ENCODE data around the gene STK16. TPM values are rescaled to one million over a fixed set of nuclear protein-coding genes. Genes with fewer than 3 reads are reported as not detected.

Gene STK16
- total and polyA plus RNA-seq, 2 of the 4 experiments (the other 2 are of a cell fraction) = 44.4 to 50.1 TPM

DNA sequence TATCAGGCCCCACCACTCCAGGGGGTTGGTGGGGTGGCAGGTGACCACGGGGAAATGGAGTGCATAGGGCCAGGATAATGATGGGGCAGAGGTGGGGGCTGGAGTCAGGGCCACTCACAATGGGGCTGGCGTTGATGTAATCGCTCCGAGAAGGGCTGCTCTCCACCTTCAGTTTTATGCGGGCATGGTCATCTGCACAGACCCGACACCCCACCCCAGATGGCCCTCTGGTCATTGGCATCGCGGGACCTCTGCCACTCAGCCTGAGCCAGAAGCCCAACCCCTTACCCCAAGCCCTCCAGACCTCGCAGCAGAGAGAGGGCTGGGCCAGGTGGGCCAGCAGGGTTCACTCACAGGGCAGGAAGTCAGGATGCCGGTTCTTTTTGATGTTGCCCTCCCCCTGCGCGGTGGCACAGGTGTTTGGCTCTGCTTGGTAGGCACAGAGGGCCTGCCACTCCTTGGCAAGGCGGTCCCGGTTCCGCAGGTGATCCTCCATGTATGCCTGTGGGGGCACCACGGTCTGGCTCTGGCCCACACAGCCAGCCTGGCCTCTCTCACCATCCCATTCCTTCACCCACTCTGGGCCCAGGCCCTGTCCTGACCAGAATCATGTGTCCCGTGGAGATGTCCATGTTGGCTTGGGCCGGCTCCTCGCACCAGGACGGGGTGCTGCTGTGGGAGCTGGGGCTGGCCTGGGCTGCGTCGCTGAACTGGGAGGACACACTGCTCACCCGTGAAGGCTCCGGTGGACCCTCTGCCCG, 51.5 kb downstream of the STK16 start (continued):
- TF ChIP-seq NFE2L2 (IDR thresholded peaks at IDR 0.05; ENCODE audit: low read depth, low read length) = no peak

DNA sequence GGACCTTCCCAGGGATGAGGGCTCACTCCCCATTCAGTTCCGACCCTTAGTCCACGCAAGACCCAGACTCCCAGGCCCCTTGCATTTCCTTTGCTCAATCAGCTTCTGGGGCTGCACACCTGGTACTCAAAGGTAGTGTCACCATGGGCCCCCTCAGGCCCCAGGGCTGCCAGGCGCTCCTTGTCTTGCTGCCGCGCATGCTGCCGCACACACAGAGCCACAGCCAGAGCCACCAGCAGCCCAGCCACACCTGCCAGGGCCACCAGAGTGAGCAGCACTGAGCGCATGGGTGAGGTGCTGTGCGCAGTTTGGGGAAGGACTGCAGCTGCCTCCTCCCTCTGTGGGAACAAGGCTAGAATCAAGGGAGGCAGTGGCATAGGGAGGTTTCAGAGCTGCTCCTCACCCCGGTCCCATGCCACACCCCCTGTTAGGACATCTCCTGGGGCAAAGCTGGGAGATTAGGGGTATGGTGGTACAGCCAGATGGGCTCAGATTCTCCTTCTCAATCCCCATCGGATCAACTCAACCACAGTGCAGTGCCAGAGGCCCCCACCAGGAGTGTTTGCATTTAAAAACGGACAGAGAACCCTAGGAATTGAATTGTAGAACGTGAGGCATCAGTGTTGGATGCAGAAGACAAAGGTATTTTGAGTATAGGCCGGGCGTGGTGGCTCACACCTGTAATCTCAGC, 52.6 kb downstream of the STK16 start:
- no peak overlapping the region for H2AFZ ChIP-seq (replicated peaks; ENCODE audit: low read length, poor library complexity)
- H2BK20ac ChIP-seq (ENCODE audit: low read depth, low read length) = no peak overlapping the region
- TF ChIP-seq, protein P1, sequence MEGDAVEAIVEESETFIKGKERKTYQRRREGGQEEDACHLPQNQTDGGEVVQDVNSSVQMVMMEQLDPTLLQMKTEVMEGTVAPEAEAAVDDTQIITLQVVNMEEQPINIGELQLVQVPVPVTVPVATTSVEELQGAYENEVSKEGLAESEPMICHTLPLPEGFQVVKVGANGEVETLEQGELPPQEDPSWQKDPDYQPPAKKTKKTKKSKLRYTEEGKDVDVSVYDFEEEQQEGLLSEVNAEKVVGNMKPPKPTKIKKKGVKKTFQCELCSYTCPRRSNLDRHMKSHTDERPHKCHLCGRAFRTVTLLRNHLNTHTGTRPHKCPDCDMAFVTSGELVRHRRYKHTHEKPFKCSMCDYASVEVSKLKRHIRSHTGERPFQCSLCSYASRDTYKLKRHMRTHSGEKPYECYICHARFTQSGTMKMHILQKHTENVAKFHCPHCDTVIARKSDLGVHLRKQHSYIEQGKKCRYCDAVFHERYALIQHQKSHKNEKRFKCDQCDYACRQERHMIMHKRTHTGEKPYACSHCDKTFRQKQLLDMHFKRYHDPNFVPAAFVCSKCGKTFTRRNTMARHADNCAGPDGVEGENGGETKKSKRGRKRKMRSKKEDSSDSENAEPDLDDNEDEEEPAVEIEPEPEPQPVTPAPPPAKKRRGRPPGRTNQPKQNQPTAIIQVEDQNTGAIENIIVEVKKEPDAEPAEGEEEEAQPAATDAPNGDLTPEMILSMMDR (conservative IDR thresholded peaks at IDR 0.05; ENCODE audit: low read depth, low read length) = peak; percentile 28; the same call in 1 of the 2 replicates
- no peak for TF ChIP-seq BHLHE40 (IDR thresholded peaks at IDR 0.05; ENCODE audit: low read depth, low read length)
- H3K4me3 ChIP-seq (ENCODE audit: insufficient read depth, low read depth, low read length) = no peak overlapping the region
- no peaks in the 10 kb centered on the region for H3K9me3 ChIP-seq (ENCODE audit: control insufficient read depth, insufficient read depth, low read length)
- DNase-seq = no peak
- H3K9ac ChIP-seq (ENCODE audit: low read depth, low read length) = no peak overlapping the region
- no peak overlapping the region for H3K14ac ChIP-seq (replicated peaks; ENCODE audit: low read depth, low read length)
- H2BK5ac ChIP-seq (ENCODE audit: low read depth, low read length, poor library complexity, severe bottlenecking) = no peak overlapping the region
- H2AK5ac ChIP-seq (ENCODE audit: low read depth, low read length) = no peak overlapping the region
- no TSS peak for BruUV-seq (replicated peaks)
- H3K4ac ChIP-seq (ENCODE audit: low read depth, low read length) = no peak overlapping the region
- dilution Hi-C loops (cut with HindIII; ENCODE audit: low sequenced_read_pairs, unreplicated experiment) (no loop called here), intact Hi-C loops (cut with micrococcal nuclease) (loop anchor here (1.0 to 5.0 kb wide), 4 partner anchors 79 to 241 kb away; partner anchors contain the start of gene NHEJ1), in situ Hi-C loops (cut with MboI; ENCODE audit: low sequenced_read_pairs) (loop anchor here (5.0 kb wide), 1 partner anchor 126 kb away; the partner anchor contains the start of gene SLC23A3)
- no peak overlapping the region for H4K8ac ChIP-seq (ENCODE audit: low read depth in 2 of 2, low read length in 2 of 2)
- ATAC-seq (ENCODE audit: low read depth) = no peak
- no peaks in the 10 kb centered on the region for H3K27me3 ChIP-seq (ENCODE audit: control insufficient read depth, insufficient read depth, low read length)
- no peak overlapping the region for H2BK15ac ChIP-seq (ENCODE audit: low read depth, low read length)
- no peak overlapping the region for H2BK120ac ChIP-seq (ENCODE audit: low read depth, low read length)
- H2AK9ac ChIP-seq (replicated peaks; ENCODE audit: low read depth, low read length, poor library complexity) = peak overlapping the region; percentile 69
- H4K5ac ChIP-seq (ENCODE audit: low read depth, low read length) = no peak overlapping the region
- H3K56ac ChIP-seq (ENCODE audit: extremely low read depth, insufficient read depth, low read length) = no peak overlapping the region
- peaks cover 8% of the 10 kb centered on the region; the same call in 1 of the 2 replicates for H3K4me1 ChIP-seq (ENCODE audit: control insufficient read depth, insufficient read depth, low read length)
- no peak overlapping the region for H3K18ac ChIP-seq (ENCODE audit: low read depth, low read length)
- no peak overlapping the region for H4K91ac ChIP-seq (ENCODE audit: insufficient read depth, low read depth, low read length)
- H3K4me2 ChIP-seq (ENCODE audit: low read depth, low read length) = no peak overlapping the region
- H3K36me3 ChIP-seq (ENCODE audit: control insufficient read depth, insufficient read depth, low read length) = peaks cover 4% of the 10 kb centered on the region
- ChIA-PET POLR2A (ENCODE audit: unreplicated experiment) (no interaction called here), CTCF (no interaction called here)
- no peaks in the 10 kb centered on the region for H3K79me1 ChIP-seq (ENCODE audit: low read depth in 1 of 2, low read length in 2 of 2)
- H3K23ac ChIP-seq (ENCODE audit: low read depth, low read length) = no peak overlapping the region
- H3K27ac ChIP-seq (ENCODE audit: insufficient read depth, low read length) = no peak overlapping the region
- H4K20me1 ChIP-seq (ENCODE audit: insufficient read depth, low read length) = no peaks in the 10 kb centered on the region
- no peaks in the 10 kb centered on the region for H3K9me1 ChIP-seq (ENCODE audit: insufficient read depth, low read length)
- 100% methylated on average over 3 of the region's 14 CpGs; no CpG with 5 or more reads in 1 of the 2 experiments for WGBS, 2 experiments (ENCODE audit: extremely low coverage in 2 of 2, insufficient read length in 1 of 2)

Data from IMR-90 (cell line).